ENCODE results near the gene ARL10.
A peak's percentile ranks its signal among the peaks of the same experiment; 100 is the strongest.

Gene ARL10, protein sequence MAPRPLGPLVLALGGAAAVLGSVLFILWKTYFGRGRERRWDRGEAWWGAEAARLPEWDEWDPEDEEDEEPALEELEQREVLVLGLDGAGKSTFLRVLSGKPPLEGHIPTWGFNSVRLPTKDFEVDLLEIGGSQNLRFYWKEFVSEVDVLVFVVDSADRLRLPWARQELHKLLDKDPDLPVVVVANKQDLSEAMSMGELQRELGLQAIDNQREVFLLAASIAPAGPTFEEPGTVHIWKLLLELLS

DNA sequence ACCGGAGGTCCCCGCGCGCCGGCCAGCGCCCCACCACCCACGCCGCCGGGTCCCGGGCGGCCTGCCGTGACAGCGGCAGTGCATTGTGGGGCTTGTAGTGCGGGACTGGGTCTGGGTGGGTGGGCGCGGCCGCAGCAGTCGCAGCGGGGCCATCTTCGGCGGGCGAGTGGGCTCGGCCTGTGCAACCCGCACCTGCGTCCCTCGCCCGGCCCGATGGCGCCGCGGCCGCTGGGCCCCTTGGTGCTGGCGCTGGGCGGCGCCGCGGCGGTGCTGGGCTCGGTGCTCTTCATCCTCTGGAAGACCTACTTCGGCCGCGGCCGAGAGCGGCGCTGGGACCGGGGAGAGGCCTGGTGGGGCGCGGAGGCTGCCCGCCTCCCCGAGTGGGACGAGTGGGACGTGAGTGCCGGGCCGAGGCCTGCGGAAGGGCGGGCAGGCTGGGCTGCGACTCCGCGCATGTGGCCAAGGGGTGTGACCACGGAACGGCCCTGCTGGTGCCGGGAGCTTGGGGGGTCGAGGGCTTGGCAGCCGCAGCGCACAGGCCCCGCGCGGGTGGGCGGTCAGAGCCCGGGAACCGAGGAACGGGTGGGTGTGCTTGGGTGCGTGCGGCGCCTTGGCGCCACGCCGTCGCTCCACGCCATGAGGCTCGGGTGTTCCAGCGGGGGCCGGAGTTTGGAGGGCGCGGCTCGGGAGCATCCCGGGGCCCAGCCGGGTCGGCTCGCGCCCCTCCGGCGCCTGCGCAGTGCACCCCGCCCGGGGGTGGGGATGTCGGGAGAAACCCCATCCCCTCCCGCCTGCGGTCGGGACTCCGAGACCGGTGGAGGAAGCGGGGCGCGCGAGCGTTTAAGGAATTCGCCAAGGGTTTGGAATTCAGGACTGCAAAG is at the start of gene ARL10:
TSS of gene ARL10 (plus strand) at position 137 of the 881 bp plus-strand sequence. CDS start at position 214, 77 bp downstream.
- no peak for DNase-seq

DNA sequence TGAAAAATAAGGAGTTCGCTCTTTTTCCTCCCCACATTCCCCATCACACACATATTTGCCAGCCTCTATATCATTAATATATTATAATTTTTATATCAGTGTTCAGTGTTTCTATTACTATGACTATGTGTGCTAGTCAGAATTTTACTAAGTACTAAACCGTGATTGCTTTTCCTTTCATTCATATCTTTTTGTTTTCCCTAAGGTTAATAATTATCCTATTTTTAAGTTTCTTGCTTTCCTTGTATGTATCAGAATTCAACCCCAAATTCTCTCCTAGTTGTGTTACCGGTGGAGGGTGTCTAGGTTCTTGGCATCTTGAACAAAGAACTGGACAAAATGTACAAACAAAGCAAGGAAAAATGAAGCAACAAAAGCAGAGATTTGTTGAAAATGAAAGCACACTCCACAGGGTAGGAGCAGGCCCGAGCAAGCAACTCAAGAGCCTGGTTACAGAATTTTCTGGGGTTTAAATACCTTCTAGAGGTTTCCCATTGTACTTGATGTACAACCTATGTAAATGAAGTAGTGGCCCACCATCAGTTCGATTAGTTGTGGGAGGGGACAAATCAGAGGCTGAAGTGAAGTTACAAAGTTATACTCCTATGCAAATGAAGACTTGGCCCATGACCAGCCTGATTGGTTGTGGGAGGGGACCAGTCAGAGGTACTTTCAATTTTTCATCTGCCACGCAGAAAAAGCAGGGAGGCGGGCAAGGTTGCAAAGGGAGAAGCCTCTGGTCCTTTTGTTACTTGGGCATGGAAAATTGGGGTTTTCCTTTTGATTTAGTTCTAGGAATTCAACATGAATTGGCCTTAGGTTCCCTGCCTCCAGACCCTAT is 47.5 kb upstream of the ARL10 start:
- no peak for DNase-seq

DNA sequence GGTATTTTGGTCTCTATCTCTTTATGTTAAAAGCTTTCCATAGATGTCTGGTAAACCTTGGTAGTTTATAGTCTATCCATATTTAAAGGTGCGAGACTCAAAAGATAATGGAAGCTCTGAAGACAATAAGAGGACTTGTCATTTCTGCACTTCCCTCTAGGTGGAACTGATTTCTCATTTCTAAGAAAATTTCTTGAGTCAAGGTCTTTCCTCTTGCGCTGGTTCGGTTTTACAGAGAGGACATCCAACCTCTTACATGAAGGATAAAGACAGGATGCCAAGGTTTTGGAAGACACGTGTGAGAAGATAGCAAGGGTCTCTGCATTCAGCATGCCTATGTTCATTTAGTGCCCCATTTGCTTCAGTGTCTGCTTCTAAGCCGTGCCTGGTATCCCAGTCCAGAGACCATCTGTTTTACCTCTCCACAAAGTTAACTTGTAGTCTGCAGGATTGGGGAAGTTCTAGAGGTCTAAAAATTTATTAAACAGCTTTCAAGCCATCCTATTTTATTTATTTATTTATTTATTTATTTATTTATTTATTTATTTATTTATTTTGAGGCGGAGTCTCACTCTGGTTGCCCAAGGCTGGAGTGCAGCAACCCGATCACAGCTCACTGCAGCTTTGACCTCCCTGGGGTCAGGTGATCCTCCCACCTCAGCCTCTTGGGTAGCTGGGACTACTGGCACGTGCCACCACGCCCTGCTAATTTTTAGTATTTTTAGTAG is 45.3 kb upstream of the ARL10 start:
- DNase-seq, result no peak

DNA sequence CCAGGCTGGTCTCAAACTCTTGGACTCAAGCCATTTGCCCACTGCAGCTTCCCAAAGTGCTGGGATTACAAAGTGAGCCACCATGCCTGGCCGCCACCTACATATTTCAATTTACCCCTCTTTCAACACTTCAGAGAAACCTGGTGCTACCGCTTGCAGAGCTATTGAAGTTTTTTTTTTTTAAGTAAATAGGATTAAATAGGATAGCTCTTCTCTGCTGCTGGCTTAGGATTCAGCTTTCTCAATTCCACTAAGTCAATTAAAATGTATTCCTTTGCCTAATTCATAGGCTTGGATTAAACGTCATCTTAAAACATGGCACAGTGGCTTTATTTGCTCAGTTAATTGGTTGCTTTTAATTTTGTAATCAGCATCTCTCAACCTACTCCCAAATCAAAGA is 44.7 kb upstream of the ARL10 start:
- DNase-seq, result no peak

DNA sequence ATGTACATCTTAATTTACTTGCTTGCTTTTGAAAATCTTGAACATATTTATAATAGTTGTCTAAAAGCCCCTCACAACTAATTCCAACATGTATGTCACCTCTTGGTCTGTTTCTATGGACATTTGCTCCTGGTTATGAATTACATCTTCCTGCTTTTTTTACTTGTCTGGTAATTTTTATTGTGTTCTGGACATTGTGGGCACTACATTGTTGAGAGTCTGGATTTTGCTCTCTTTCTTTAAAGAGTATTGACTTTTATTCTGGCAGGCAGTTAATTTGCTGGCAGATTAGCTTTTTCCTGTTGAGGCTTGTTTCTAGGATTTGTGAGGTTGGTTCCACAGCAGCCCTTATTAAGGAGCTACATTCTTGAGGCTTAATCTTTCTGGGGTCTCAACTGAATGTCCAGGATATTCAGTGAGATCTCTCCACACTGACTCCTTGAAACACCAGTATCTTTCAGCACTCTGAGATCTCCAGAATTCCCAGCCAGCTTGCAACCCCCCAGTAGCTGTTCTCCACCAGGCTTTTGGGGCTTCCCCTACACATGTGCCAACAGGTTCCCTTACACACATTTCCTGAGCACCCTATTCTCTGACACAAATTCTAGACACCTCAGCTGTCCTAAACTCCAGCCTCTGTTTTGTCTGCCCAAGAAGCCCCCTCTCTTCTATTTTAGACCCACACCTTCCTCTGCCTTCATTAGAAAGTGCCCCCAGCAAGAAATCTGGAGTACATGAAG is 31.1 kb upstream of the ARL10 start:
- DNase-seq, result no peak

DNA sequence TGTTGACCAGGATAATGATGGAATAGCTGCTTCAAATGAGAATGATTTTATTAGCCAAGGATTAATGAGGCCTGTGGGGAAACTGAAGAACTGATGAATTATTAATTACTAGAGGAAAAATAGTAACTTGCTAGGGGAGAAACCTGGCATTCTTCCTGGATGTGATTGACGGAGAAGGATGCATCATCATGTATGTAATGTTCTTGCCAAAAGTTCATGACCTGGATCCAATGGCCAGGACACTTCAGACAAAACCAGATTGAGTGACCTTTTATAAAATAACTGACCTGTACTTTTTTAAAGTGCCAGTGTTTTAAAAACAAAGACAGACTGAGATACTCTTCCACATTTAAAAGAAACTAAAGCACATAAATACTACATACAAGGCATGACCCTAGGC is 27.4 kb upstream of the ARL10 start:
- DNase-seq, result no peak

DNA sequence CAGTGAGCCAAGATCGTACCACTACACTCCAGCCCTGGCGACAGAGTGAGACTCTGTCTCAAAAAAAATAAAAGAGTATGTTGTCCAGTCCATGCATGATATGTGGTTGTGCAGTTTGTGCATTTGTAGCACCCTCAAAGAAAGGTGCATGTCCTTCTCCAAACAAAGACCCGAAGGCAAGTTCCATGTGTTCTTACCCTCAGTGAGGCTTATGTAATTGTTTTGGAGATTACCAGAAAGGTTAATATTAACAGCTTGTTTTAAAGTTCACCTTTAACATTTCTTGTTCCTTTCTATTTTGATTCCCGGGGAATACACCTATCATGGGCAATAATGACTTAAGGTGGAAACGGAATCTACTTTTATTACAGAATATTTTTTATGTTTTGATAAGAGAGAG is 26.0 kb upstream of the ARL10 start:
- DNase-seq, result no peak

DNA sequence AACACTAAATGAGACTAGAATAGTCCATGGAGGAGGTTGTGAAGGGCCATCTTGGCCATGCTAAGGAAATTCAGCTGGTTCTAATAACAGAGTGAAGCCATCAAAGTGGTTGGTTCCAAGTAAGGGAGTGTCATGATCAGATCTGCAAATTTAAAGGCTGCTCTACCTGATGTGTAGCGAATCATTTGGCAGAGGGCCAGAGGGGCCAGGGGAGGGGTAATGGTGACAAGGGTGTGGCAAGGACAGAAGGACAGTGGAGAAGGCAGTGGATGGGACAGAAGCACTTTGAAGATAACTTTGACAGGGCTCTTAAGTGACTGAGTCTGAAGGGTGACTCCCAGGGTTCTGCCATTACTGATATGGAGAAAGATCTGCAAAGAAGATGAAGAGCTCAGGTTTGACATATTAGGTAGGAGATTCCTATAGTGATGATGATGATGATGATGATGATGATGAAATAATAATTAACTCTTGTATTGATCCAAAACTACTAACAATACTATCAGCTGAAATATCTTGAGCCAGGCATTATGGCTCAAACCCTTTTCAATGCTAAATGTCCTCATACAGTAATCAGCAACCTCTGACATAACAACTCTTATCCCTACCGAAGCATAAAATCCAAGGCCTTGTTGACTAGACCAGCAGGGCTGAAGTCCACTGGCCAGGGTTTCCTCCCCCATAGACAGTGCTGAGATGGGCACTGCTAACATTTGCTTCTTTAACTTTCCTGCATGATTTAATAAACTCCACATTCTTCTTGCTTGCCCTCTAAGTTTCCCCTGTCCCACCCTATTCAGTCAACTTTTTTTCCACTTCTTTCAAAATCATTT is 23.7 kb upstream of the ARL10 start:
- no peak for DNase-seq

DNA sequence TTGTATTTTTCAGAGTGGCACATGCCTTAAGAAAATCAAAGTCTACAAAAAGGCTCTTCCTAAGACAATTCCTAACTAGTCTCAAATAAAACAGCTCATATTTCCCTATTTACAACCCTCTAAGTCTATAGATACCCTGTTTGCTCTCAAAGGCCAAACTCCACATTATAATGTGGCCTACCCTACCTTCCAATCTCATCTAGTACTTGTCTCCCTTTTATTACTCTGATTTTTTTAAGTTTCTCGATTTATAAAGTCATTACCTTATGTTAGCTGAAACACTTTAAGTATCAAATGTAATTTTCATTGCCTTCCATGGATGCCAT is 23.2 kb upstream of the ARL10 start:
- no peak for DNase-seq

DNA sequence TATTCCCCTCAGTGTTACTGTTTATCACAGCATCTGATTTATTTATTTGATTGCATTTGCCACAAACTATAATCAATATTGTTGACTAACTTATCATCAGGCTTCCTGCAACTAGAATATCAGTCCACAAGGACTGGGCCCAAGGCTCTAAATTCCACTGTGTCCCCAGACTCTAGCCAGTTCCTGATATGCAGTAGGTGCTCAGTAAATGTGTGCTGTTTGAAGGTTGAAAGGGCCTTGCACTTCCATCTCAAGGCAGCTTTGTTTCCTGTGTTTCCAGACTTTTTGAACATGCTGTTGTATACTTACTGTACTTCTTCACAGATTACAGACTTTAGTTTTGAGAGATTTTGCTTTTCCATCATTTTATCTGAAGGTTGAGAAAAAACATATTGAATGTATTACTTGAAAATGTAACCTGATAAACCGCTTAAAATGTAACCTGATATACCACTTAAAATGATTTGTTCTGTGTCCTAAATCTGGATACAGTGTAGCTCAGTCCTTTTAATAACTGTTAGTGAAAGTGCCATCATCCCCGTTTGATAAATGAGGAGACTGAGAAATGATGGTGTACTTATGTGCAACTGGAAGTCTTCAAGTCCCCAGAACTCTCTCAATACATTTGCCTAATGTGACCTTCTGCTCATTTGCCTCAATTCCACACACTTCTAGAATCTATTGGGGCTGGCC is 22.4 kb upstream of the ARL10 start:
- DNase-seq, result no peak

DNA sequence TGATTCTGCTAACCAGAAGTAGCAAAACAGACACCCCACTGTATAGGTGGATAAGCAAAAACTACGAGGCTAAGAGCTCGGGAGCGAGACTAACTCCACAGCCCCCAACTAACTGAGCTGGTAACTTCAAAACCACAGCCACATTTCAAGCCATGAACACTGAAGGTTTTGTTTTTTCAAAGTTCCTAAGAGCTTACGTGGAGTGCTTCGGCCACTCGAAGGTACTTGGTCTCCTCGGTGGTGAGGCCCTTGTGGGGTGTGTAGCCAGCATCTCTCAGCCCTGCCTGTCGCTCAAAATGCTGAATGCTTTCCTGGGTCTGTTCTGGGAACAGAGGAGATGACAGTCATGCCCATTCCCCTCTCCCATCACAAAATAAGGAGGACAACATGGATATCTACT is 14.9 kb upstream of the ARL10 start:
- no peak for DNase-seq

DNA sequence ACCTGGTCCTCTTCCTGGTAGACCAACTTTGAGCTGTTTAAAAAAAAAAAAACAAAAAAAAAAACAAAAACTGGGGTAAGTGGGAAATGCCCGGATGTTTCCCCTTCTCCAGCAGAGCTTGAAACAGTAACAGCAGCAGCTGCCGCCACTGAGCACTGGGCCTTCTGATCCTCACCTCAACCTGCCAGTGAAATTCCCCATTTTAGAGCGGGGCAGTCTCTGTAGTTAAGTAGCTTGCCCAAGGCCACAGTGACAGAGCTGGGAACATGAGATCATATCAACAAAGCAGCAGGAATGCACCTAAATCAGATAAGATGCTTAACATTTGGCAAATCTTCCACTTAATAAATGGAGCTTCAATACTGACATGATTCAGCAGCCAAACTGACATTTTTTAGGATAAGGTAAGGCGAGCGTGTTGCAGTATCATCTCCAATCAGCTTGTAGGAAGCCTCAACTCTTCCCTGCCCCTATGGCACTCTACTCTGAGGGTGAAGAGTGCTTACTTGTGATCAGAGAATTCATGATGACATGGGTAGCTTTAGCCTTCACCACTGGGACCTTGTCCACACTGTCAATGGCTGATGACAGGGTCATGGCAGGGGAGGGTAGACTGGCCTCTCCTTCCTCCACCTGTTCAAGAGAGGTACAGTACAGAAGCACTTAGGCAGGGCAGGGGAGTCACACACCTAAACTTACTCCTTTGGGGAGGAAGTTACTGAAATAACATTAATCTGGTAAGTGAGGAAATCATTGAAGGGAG is 13.0 kb upstream of the ARL10 start:
- no peak for DNase-seq

DNA sequence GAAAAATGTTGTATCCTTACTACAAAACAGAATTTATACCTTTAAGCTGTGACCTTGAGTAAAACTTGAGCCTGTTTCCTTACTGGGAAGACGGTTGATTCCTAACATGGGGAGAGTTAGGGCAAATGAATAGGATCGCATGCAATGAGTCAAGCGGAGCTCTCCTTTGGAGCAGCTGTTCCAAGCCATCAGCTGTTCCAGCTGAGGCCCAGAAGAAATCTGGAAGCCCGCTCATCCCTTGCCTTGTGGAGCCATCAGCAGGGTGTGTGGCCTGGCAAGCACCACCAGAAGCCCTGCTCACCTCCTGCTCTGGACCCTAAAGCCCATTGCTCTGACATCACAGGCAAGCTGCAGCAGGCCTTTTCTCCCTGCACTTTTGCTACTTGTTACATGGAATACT is 11.8 kb upstream of the ARL10 start:
- no peak for DNase-seq

DNA sequence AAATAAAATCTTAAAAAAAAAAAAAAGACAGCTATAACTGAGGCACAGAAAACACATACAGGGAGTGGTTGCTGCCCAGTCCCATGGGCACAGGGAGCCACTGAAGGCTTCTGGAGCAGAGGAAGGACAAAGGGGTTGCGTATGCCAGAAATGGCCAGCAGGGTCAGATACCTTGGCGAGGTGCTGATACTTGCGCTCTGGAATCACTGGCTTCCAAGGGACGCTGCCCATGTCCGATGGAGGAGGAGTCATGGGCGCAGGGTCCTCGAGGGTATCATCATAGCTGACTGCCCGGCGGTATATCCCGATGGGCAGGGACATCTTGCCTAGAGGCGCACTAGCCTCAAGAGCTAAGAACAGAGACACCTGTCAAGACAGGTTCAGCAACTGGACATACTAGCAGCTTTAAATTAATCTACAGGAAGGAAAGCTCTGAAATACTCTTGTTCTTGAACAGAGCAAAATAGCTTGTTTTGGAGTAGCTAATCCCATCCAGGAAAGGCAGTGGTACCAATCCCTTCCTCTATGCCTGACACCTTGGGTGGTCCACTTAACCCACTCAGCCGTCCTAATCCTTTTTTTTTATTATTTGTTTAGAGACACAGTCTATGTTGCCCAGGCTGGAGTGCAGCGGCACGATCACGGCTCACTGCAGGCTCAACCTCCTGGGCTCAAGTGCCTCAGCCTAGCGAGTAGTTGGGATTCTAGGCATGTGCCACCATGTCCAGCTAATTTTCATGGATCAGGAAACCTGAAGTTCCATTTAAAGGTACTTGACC is 9.7 kb upstream of the ARL10 start:
- DNase-seq, result no peak

DNA sequence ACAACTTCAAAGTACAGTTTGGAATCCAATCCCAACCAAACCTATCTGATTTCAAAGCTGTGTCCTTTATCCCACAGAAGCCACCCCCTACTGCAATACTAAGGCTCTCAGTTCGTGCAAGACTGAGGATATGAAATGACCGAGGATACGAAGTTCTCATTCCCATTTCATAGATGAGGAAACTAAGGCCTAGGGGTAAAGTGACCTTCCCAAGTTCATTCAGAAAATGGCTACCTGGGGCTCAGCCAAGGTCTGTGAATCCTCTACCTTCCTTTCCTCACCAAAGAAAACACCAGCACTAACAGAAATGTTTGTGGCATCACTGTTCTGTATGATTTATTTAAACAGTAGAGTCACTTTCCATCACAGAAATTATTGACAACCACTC is 9.1 kb upstream of the ARL10 start:
- DNase-seq, result no peak

DNA sequence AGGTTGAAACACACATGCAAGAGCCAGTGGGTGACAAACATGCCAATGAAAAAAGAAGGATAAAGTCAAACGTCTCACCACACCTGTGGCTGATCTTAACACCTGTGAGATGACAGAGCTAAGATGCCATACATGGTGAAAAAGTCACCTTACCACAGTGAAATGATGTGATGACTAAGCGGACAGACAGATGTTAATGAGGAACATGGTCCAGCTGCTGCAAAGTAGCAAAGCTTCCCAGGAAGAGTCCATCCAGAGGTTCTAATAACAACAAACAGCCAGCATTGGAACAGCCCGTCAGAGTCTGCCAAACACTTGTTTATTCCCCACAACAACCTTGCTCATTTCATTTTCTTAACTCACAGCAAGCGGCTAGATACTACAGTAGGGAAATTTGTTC is 5.6 kb upstream of the ARL10 start:
- DNase-seq, result no peak

DNA sequence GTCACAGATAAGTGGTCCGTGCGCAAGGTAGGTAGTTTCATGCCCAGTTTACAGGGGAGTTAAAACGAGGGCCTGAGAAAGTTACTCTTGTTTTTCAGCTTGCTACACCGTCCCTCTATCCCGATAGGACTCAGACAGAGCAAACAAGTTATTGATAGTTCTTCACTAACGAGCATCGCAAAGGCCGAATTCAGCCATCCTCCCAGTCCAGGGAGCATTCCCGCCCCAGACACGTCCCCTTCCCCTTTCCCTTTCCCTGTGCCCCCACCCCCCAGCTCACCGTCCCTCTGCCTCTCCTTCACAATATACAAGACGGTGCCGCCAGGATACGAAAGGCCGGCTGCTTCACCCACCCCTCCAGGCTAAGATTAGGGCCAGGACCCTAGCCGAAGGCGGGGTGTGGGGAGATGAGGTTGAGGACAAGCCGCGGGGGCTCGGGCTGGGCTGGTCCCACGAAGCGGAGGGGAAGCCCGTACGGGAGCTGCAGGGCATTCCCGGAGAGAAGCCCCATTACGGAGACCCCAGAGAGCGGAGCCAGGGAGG is 4.3 kb upstream of the ARL10 start:
- DNase-seq, result no peak

DNA sequence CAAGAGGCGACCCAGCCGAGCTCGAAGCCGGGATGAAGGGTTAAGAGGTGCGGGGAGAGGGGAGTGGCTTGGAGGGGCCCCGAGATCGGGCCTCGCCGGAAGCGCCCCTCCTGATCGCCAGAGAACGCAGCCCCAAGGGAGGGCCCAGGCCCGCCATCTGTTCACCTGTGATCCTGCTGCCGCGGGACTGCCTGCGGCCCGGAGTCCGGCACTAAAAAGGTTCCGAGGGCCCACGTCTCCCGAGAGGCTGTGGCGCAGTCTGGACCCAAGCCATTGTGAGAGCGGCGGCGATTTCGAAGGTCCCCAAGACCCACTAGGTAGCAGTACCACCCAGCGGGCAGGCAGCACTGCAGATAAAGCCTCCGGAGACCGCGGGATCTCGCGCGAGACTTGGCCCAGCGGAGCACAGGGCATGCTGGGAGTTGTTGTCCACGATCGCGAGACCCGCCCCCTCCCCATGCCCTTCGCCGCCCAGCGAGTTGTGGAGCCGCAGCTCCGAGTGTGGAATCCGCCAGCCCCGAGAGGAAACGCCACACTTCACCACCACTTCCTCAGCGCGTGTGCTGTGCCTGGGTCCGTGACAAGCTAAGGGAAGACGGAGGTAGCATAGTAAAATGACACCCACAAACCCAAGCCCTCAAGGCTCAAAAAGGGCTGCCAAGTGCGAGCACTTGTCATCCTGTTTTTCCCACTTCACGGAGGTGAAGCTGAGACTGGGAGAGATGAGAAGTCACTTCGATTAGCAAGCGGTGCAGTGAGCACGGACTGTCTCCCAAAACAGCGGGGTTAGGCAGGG is 3.7 kb upstream of the ARL10 start, which contains the start of gene KIAA1191:
TSS of gene KIAA1191 (minus strand) at position 328 of the 796 bp plus-strand sequence. CDS start 2,256 bp downstream, outside the sequence.
- DNase-seq, result peak; percentile 49

All from DMS153 (cell line).